ENCODE data around the gene B3GALT4.

DNA sequence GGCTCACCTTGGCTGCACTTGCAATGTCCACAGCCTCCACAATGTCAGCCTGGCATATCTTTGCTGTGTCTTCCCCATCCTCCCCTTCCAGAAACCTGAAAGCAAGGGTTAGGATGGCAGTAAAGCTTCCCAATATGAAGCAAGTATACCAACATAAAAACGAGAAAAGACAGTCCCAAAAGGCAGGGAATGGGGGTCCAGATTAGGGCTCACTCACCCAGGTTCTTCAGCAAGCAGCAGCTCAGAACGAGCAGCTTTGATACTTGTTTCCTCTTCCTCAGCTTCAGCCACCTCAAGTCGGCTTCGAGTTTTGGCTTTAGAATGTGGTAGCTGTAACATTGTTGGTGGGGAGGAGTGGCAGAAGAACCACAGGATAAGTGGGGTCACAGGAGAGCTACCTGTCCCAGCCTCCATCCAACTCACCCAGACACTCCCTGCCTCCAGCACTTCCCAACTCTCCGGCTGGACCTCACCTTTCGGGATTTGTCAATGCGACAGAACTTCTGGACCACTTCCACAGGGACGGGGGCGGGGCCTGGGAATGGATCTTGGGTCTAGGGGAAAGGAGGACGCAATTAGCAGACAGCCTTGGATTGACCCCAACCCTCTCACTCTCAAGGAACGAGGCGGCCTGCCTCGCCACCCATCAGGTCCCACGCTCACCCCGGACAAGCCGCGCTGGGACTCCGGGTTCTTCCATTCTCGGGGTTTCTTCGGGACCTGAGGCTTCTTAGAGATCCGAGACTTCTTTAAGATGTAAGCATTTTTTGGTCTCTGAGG lies 11.4 kb downstream of the B3GALT4 start:
- TF ChIP-seq SRF (IDR thresholded peaks at IDR 0.05; ENCODE audit: low read depth) (no peak), CTCF (IDR thresholded peaks at IDR 0.05 in 2 of 3, conservative IDR thresholded peaks at IDR 0.05 in 1 of 3; ENCODE audit: borderline replicate concordance in 1 of 3, insufficient read depth in 1 of 3, low read depth in 2 of 3, low read length in 2 of 3) (no peak), SIN3A (IDR thresholded peaks at IDR 0.05; ENCODE audit: low read depth) (no peak)

Data from HCT116 (cell line).